Activated T-cell treated with anti-CD3 and anti-CD28 coated beads, Interleukin-2, amount 50 U/mL, for 1 hour (primary cell): Measurements from ENCODE around the gene FAH.
"Not testable (repeated sequence)": the region's sequence is repeated elsewhere in the genome, so short reads cannot be mapped to it uniquely, and the experiment has no call there.

ENCODE experiments used
- DNase-seq: peaks from one replicate; pipeline ENCODE4 v3.0.0-alpha.2; 2020

Gene FAH

GRCh38 chr15:80152896-80153876, at the start of gene FAH:
Gene FAH (plus strand): TSS chr15:80152999. CDS start chr15:80153055, 56 bp downstream.
- peak; percentile 39 for DNase-seq

- no peak for DNase-seq
Observed at GRCh38 chr15:80105193-80105592, 47.6 kb upstream of the FAH start.

GRCh38 chr15:80105595-80105994, 47.2 kb upstream of the FAH start:
- no peak for DNase-seq

- no peak for DNase-seq
Observed at GRCh38 chr15:80106051-80106450, 46.7 kb upstream of the FAH start.

- no peak for DNase-seq
Observed at GRCh38 chr15:80107204-80107603, 45.6 kb upstream of the FAH start.

- DNase-seq, result no peak
Observed at GRCh38 chr15:80107774-80108173, 45.0 kb upstream of the FAH start.

GRCh38 chr15:80109388-80109787, 43.4 kb upstream of the FAH start:
- no peak for DNase-seq

GRCh38 chr15:80110920-80111319, 41.9 kb upstream of the FAH start:
- DNase-seq, result no peak

- no peak for DNase-seq
Observed at GRCh38 chr15:80114114-80114513, 38.7 kb upstream of the FAH start.

- DNase-seq, result no peak
Observed at GRCh38 chr15:80115021-80115420, 37.8 kb upstream of the FAH start.

GRCh38 chr15:80118956-80119355, 33.8 kb upstream of the FAH start:
- no peak for DNase-seq

GRCh38 chr15:80120636-80121035, 32.2 kb upstream of the FAH start:
- no peak for DNase-seq

- no peak for DNase-seq
Observed at GRCh38 chr15:80121546-80121945, 31.3 kb upstream of the FAH start.

GRCh38 chr15:80123034-80123433, 29.8 kb upstream of the FAH start:
- no peak for DNase-seq

- not testable (repeated sequence) for DNase-seq
Observed at GRCh38 chr15:80127253-80127652, 25.5 kb upstream of the FAH start.

GRCh38 chr15:80127911-80128310, 24.9 kb upstream of the FAH start:
- no peak for DNase-seq

- no peak for DNase-seq
Observed at GRCh38 chr15:80132382-80132781, 20.4 kb upstream of the FAH start.

- DNase-seq, result no peak
Observed at GRCh38 chr15:80136854-80137253, 15.9 kb upstream of the FAH start.

GRCh38 chr15:80138961-80139360, 13.8 kb upstream of the FAH start:
- DNase-seq, result no peak

GRCh38 chr15:80140909-80141308, 11.9 kb upstream of the FAH start:
- no peak for DNase-seq

GRCh38 chr15:80141916-80142598, 10.7 kb upstream of the FAH start:
- no peak for DNase-seq

- no peak for DNase-seq
Observed at GRCh38 chr15:80142646-80143045, 10.2 kb upstream of the FAH start.

GRCh38 chr15:80151148-80151547, 1.7 kb upstream of the FAH start:
- no peak for DNase-seq

- no peak for DNase-seq
Observed at GRCh38 chr15:80151576-80151975, 1.2 kb upstream of the FAH start.
